Measurements from ENCODE around the gene PBRM1. TPM values are rescaled to one million over a fixed set of nuclear protein-coding genes. Genes with fewer than 3 reads are reported as not detected.
"Not testable (repeated sequence)": the region's sequence is repeated elsewhere in the genome, so short reads cannot be mapped to it uniquely, and the experiment has no call there.

Gene PBRM1
- total RNA-seq = 10 to 100 TPM; 85.3 to 95.4 TPM

DNA sequence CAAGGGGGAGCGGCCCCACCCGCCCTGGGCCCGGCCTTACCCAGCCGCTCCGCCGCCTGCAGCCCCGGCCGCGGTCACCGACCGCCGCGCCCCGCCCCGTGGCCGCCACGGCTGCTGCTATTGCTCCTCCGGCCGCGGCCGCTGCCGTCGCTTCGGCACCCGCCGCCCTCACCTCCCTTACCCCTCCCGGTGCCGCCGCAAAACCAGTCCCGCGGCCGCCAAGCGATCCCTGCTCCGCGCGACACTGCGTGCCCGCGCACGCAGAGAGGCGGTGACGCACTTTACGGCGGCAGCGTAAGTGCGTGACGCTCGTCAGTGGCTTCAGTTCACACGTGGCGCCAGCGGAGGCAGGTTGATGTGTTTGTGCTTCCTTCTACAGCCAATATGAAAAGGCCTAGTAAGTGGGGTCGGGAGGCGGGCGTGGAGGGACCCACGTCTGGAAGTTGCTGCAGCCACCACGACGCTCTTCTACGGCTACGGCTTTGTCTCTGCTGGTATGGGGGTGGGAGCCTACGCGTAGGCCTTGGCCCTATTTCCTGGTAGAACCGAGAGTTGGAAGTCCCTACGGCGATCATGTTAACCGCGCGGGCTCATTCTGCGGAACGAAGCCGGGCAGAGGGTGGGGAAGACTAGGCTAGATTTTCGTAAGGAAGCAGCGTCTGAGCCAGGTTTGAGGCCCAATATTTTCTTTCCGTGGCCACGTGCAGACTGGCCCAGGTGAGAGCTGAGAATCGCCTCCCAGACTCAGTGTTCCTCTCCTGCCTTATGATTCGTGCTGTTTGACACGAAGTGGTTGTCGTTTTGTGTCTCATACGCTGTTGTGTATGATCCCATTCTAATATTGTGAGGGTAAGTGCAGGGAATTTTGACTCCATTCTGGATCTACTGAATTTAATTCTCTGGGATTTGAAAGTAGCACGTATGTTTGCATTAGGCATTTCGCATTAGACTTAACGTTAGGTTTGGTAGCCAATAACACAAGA lies at the start of gene PBRM1, which contains the start of gene GNL3:
Gene PBRM1, minus strand, starts transcription at position 205 of the 983 bp plus-strand sequence.
Gene GNL3, plus strand, starts transcription at position 324 of the 983 bp plus-strand sequence. Its CDS starts 61 bp downstream, at position 385.
- H3K4me3 Mint-ChIP-seq = peak within 1 kb of the TSS; percentile 97
- ATAC-seq (peak; percentile 89 to 91), DNase-seq (ENCODE audit: low spot score) (peak; percentile 94)
- peaks cover 43% of the 10 kb centered on the region for H3K36me3 Mint-ChIP-seq
- no peaks in the 10 kb centered on the region for H3K27me3 Mint-ChIP-seq
- H3K4me1 Mint-ChIP-seq (ENCODE audit: low read depth in 2 of 2) = peaks cover 50 to 56% of the 10 kb centered on the region in 2 donors
- no peaks in the 10 kb centered on the region for H3K9me3 Mint-ChIP-seq
- H3K27ac Mint-ChIP-seq = peak within 1 kb of the TSS; percentile 98 to 100

DNA sequence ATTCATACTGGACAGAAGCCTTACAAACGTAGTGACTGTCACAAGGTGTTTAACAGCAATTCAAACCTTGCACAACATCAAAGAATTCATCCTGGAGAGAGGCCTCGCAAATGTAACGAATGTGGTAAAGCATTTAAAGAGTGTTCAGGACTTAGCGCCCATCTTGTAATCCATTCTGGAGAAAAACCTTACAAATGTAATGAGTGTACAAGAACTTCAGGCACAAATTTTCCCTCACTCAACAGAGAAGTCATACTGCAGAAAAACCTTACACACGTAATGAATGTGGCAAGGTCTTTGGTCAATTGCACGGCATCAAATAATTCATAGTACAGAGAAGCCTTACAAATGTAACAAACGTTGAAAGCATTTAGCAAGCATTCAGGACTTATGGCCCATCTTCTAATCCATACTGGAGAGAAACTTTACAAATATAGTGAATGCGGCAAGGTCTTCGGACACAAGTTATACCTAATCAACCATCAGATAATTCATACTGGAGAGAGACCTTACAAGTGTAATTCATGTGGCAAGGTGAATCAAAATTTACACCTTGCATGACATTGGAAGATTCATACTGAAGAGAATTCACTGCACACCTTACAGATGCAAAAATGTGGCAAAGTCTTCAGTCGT lies 47.7 kb upstream of the PBRM1 start:
- peaks cover 3% of the 10 kb centered on the region for H3K9me3 Mint-ChIP-seq
- H3K4me3 Mint-ChIP-seq = no peak overlapping the region
- DNase-seq (ENCODE audit: low spot score) (no peak), ATAC-seq (no peak)
- H3K27ac Mint-ChIP-seq = no peak overlapping the region
- H3K27me3 Mint-ChIP-seq = no peaks in the 10 kb centered on the region
- H3K4me1 Mint-ChIP-seq (ENCODE audit: low read depth in 2 of 2) = peaks cover 8 to 9% of the 10 kb centered on the region in 2 donors
- peaks cover 50% of the 10 kb centered on the region for H3K36me3 Mint-ChIP-seq

DNA sequence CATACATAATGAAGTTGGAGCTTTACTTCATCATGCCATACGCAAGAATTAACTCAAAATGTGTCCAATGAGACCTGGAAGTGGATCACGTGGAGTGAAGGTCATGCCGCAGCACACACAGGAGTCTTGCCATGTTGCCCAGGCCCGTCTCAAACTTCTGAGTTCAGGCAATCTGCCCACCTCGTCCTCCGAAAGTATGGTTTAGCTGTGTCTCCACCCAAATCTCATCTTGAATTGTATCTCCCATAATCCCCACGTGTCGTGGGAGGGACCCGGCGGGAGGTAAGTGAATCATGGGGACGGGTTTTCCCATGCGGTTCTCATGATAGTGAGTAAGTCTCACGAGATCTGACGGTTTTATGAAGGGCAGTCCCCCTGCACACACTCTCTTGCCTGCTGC lies 45.9 kb upstream of the PBRM1 start:
- ATAC-seq (no peak), DNase-seq (ENCODE audit: low spot score) (no peak)
- Mint-ChIP-seq H3K4me1 (ENCODE audit: low read depth in 2 of 2) (peaks cover 8 to 9% of the 10 kb centered on the region in 2 donors), H3K27me3 (no peaks in the 10 kb centered on the region), H3K36me3 (peaks cover 50% of the 10 kb centered on the region), H3K9me3 (peaks cover 3% of the 10 kb centered on the region), H3K4me3 (no peak overlapping the region), H3K27ac (no peak overlapping the region)

DNA sequence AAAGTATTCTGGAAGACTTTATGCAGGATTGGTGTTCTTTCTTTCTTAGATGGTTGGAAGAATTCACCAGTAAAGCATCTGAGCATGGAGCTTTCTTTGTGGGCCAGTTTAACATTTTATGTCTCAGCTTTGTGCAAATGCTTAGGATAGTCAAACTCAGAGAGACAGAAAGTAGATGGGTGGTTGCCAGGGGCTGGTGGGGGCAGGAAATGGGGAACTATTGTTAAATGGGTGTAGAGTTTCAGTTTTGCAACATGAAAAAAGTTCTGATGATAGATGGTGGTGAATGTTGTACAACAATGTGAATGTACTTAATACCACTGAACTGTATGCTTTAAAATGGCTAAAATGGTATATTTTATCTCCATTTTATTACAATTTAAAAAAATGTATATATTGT lies 45.0 kb upstream of the PBRM1 start:
- Mint-ChIP-seq H3K9me3 (peaks cover 3% of the 10 kb centered on the region), H3K4me1 (ENCODE audit: low read depth in 2 of 2) (peaks cover 8 to 9% of the 10 kb centered on the region in 2 donors), H3K27me3 (no peaks in the 10 kb centered on the region), H3K27ac (peak overlapping the region in 1 of 2 donors; percentile 13), H3K4me3 (no peak overlapping the region), H3K36me3 (peaks cover 47% of the 10 kb centered on the region)
- no peak for ATAC-seq
- DNase-seq (ENCODE audit: low spot score) = no peak

DNA sequence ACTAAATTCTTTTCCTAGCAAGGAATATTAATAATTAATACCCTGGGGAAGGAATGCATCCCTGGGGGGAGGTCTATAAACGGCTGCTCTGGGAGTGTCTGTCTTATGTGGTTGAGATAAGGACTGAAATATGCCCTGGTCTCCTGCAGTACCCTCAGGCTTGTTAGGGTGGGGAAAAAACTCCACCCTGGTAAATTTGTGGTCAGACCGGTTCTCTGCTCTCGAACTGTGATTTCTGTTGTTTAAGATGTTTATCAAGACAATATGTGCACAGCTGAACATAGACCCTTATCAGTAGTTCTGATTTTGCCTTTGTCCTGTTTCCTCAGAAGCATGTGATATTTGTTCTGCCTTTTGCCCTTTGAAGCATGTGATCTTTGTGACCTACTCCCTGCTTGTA lies 43.0 kb upstream of the PBRM1 start:
- not testable (repeated sequence) for ATAC-seq

DNA sequence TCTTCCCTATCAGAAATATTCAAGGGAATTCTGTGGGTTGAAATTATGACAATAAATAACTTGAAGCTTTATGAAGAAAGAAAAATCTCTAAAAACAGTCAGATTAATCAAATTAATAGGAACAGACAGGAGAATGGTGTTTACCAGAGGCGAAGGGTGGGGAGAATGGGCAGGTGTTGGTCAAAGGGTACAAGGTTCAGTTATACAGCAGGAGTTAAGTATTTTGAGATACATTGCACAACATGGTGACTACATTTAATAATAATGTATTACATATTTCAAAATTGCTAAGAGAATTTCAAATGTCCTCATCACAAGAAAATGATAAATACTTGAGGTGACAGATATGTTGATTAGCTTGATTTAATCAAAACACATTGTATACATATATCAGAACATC lies 38.8 kb upstream of the PBRM1 start:
- Mint-ChIP-seq H3K4me3 (no peak overlapping the region), H3K36me3 (peaks cover 7% of the 10 kb centered on the region), H3K4me1 (ENCODE audit: low read depth in 2 of 2) (peaks cover 10 to 18% of the 10 kb centered on the region in 2 donors), H3K27ac (no peak overlapping the region), H3K27me3 (no peaks in the 10 kb centered on the region), H3K9me3 (peaks cover 6% of the 10 kb centered on the region)
- DNase-seq (ENCODE audit: low spot score) = no peak
- ATAC-seq = no peak

More for the DNA sequence above, 43.0 kb upstream of the PBRM1 start:
- H3K27me3 Mint-ChIP-seq; DNase-seq (ENCODE audit: low spot score); H3K4me3 Mint-ChIP-seq; H3K9me3 Mint-ChIP-seq; H3K27ac Mint-ChIP-seq; H3K4me1 Mint-ChIP-seq (ENCODE audit: low read depth in 2 of 2): not testable (repeated sequence)
- peaks cover 43% of the 10 kb centered on the region for H3K36me3 Mint-ChIP-seq

DNA sequence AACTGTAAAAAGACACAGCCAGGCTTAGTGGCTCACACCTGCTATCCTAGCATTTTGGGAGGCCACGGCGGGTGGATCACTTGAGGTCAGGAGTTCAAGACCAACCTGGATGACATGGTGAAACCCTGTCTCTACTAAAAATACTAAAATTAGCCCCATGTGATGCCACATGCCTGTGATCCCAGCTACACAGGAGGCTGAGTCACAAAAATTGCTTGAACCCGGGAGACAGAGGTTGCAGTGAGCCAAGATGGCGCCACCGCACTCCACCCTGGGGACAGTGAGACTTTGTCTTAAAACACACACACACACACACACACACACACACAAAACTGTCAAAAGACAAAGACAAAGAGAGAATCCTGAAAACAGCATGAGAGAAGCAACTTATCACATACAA lies 38.2 kb upstream of the PBRM1 start:
- Mint-ChIP-seq H3K27ac (no peak overlapping the region), H3K27me3 (no peaks in the 10 kb centered on the region), H3K4me3 (no peak overlapping the region), H3K4me1 (ENCODE audit: low read depth in 2 of 2) (peaks cover 10 to 18% of the 10 kb centered on the region in 2 donors), H3K9me3 (peaks cover 4% of the 10 kb centered on the region), H3K36me3 (peaks cover 3% of the 10 kb centered on the region)
- ATAC-seq (no peak), DNase-seq (ENCODE audit: low spot score) (no peak)

DNA sequence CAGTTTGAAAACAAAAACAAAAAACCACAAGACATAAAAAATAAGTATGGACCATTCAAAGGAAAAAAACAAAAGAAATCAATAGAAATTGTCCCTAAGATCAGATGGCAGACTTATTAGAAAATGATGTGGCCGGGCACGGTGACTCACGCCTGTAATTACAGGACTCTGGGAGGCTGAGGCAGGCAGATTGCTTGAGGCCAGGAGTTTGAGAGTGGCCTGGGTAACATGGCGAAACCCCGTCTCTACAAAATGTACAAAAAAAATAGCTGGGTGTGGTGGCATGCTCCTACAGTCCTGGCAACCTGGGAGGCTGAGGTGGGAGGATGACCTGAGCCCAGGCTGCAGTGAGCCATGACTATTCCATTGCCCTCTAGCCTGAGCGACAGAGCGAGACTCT lies 36.8 kb upstream of the PBRM1 start:
- H3K4me1 Mint-ChIP-seq (ENCODE audit: low read depth in 2 of 2) = peaks cover 10 to 18% of the 10 kb centered on the region in 2 donors
- ATAC-seq (no peak), DNase-seq (ENCODE audit: low spot score) (no peak)
- H3K4me3 Mint-ChIP-seq = no peak overlapping the region
- peak overlapping the region in 1 of 2 donors; percentile 43 for H3K27ac Mint-ChIP-seq
- no peaks in the 10 kb centered on the region for H3K27me3 Mint-ChIP-seq
- peaks cover 3% of the 10 kb centered on the region for H3K9me3 Mint-ChIP-seq
- no peaks in the 10 kb centered on the region for H3K36me3 Mint-ChIP-seq

DNA sequence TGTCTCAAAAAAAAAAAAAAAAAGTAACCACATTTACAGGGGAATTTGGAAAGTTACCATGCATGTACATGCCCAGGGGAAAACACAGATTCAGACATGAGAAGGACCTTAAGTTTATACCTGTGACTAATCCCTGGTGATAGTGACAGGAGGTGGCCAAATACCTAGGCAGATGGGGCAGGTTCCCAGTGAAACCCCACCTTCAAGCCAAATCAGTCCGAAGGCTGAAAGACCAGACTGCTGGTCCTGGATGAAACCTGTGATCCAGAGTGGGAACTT lies 36.0 kb upstream of the PBRM1 start:
- no peak overlapping the region for H3K4me3 Mint-ChIP-seq
- ATAC-seq (peak in 1 of 2 donors; percentile 11), DNase-seq (ENCODE audit: low spot score) (no peak)
- peak overlapping the region; percentile 43 to 86 for H3K27ac Mint-ChIP-seq
- peaks cover 3% of the 10 kb centered on the region for H3K9me3 Mint-ChIP-seq
- H3K4me1 Mint-ChIP-seq (ENCODE audit: low read depth in 2 of 2) = peaks cover 10 to 18% of the 10 kb centered on the region in 2 donors
- H3K27me3 Mint-ChIP-seq = no peaks in the 10 kb centered on the region
- no peaks in the 10 kb centered on the region for H3K36me3 Mint-ChIP-seq

DNA sequence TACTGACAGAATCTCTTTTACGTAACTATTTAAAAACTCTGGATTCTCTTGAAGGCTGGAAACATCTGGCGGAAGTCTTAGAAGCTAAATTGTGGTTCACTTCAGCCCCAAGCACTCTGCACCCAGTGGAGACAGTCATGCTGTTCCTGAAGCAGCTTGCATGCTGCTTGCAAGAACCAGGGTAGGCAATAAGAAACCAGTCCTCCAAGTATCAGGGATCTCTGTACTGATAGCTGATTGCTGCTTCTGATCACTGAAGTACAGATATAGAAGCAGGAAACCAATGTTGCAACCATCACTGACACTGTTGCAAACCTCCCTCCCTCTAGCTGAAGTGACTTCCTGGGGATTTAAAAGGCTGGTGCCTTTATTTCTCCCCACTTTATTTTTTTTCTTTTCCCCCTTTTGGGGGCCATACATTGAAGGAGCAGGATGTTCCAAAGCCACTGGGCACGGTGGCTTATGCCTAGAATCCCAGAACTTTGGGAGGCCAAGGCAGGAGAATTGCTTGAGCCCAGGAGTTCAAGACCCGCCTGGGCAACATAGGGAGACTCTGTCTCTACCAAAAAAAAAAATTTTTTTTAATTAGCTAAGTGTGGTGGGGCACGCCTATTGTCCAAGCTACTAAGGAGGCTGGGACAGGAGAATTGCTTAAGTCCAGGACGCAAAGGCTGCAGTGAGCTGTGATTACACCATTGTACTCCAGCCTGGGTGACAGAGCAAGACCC lies 35.5 kb upstream of the PBRM1 start:
- no peak for DNase-seq (ENCODE audit: low spot score)

DNA sequence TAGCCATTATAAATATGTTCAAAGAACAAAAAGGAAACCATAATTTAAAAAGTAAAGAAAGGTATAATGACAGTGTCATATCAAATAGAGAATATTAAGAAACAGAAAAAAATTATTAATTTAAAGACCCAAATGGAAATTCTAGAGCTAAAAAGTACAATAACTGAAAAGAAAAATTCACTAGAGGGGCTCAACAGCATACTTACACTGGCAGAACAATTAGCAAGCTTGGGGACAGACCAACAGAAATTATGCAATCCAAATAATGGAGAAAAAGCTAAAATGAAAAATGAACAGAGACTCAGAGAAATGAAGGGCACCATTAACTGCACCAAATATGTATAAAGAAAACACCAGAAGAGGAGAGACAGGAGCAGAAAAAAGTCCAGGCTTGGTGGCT lies 33.9 kb upstream of the PBRM1 start:
- Mint-ChIP-seq H3K36me3 (no peaks in the 10 kb centered on the region), H3K27ac (peak overlapping the region; percentile 43 to 86), H3K4me1 (ENCODE audit: low read depth in 2 of 2) (peaks cover 10 to 18% of the 10 kb centered on the region in 2 donors), H3K4me3 (no peak overlapping the region), H3K9me3 (peaks cover 3% of the 10 kb centered on the region), H3K27me3 (no peaks in the 10 kb centered on the region)
- ATAC-seq = no peak
- no peak for DNase-seq (ENCODE audit: low spot score)

More for the DNA sequence above, 35.5 kb upstream of the PBRM1 start:
- H3K9me3 Mint-ChIP-seq = peaks cover 3% of the 10 kb centered on the region
- no peaks in the 10 kb centered on the region for H3K27me3 Mint-ChIP-seq
- H3K27ac Mint-ChIP-seq = peak overlapping the region; percentile 43 to 86
- no peaks in the 10 kb centered on the region for H3K36me3 Mint-ChIP-seq
- peak; percentile 78 to 84 for ATAC-seq
- peak overlapping the region; percentile 47 for H3K4me3 Mint-ChIP-seq
- H3K4me1 Mint-ChIP-seq (ENCODE audit: low read depth in 2 of 2) = peaks cover 10 to 18% of the 10 kb centered on the region in 2 donors

DNA sequence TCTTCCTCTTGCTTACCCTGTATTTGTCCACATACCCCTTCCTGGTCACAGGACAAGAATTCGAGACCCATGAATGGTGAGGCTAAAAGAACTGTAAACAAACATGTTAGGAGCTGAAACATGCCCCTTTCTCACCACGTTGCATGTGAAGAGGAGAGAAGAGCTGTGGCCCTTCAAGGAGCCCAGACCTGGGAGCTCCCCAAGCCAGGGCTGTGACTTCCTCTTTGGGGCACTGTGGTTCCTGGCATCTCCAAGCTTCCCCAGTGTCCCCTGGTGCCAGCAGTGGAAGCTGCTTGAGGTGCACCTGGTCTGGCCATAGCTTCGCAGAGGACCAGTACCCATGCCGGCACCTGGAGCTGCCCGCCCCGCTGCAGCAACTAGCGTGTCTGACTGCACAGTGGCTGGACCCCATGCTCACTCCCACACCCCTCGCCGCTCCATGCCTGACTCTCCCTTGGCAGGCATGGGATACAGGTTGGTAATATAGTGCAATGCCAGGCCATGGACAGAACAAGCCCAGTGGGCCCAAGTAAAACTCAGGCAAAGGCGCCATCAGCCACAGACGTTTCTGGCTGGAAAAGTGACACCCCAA lies 30.1 kb upstream of the PBRM1 start:
- Mint-ChIP-seq H3K9me3 (peaks cover 3% of the 10 kb centered on the region), H3K4me1 (ENCODE audit: low read depth in 2 of 2) (peaks cover 7 to 14% of the 10 kb centered on the region in 2 donors)

More for the DNA sequence above, 30.1 kb upstream of the PBRM1 start:
- Mint-ChIP-seq H3K27ac (no peak overlapping the region), H3K4me3 (no peak overlapping the region), H3K36me3 (no peaks in the 10 kb centered on the region), H3K27me3 (no peaks in the 10 kb centered on the region)
- DNase-seq (ENCODE audit: low spot score) (no peak), ATAC-seq (no peak)

Measured in natural killer cell treated with Interleukin-12 subunit alpha and Interleukin-12 subunit beta and Interleukin-15 and Interleukin-18, amount 100 ng/mL, for 72 hours (primary cell).